Measurements from ENCODE around the gene TAS2R43. TPM values are rescaled to one million over a fixed set of nuclear protein-coding genes. Genes with fewer than 3 reads are reported as not detected.

Gene TAS2R43
- total and polyA plus RNA-seq, 10 of the 15 experiments (the other 5 are each of a cell fraction or from before 2014, with no cell fraction given), result 0.09 to 2.1 (median 0.80) TPM; not detected in 5

GRCh38 chr12:11130999-11131398 is 38.9 kb upstream of the TAS2R43 start:
- H3K27ac ChIP-seq (ENCODE audit: control insufficient read depth, insufficient read depth), result no peak overlapping the region
- in situ Hi-C loops (cut with MboI) (no loop called here), intact Hi-C loops (cut with micrococcal nuclease; ENCODE audit: unreplicated experiment) (no loop called here)
- ATAC-seq (no peak), FAIRE-seq (no peak), DNase-seq (ENCODE audit: low read depth, low spot score) (no peak)
- H3K4me1 ChIP-seq (ENCODE audit: control insufficient read depth, insufficient read depth, low read length), result no peaks in the 10 kb centered on the region
- WGBS (ENCODE audit: insufficient coverage, insufficient replicate concordance, low lambda C conversion rate, missing lambda C conversion rate), result 77% methylated on average over 2 of the region's 2 CpGs
- H3K27me3 ChIP-seq (replicated peaks in 1 of 2; ENCODE audit: control insufficient read depth in 2 of 2, insufficient read depth in 2 of 2, low read length in 1 of 2), result no peaks in the 10 kb centered on the region
- ChIA-PET CTCF (no interaction called here), SMC1A (ENCODE audit: uncharacterized antibody, unreplicated experiment) (no interaction called here), RAD21 (ENCODE audit: unreplicated experiment) (no interaction called here), POLR2A (no interaction called here)
- H3K4me3 ChIP-seq, result no peak overlapping the region
- H3K36me3 ChIP-seq (ENCODE audit: control insufficient read depth in 2 of 2, insufficient read depth in 2 of 2, low read length in 1 of 2), result no peaks in the 10 kb centered on the region; a peak in 1 of 4 replicates
- no peaks in the 10 kb centered on the region for H4K20me1 ChIP-seq (ENCODE audit: control insufficient read depth, insufficient read depth)
- peaks cover 3% of the 10 kb centered on the region; the same call in 1 of the 3 replicates for H3K9me3 ChIP-seq (replicated peaks; ENCODE audit: control insufficient read depth, insufficient read depth, low read length)
- H3K4me2 ChIP-seq (ENCODE audit: control insufficient read depth, insufficient read depth), result no peak overlapping the region
- BruUV-seq (replicated peaks), result no TSS peak
- no peak overlapping the region for H3K9ac ChIP-seq (ENCODE audit: control insufficient read depth, insufficient read depth, low read length)
- H2AFZ ChIP-seq (ENCODE audit: control insufficient read depth, low read depth, low read length), result no peak overlapping the region
- H3K79me2 ChIP-seq (ENCODE audit: control insufficient read depth, insufficient read depth, low read length), result no peaks in the 10 kb centered on the region; the same call in none of the 2 replicates
- TF ChIP-seq ATF7 (IDR thresholded peaks at IDR 0.05; ENCODE audit: low read depth) (no peak), ZZZ3 (IDR thresholded peaks at IDR 0.05; ENCODE audit: control insufficient read depth, insufficient read length, low read depth) (no peak), E2F4 (IDR thresholded peaks at IDR 0.05; ENCODE audit: low read depth, low read length) (no peak), ZNF207 (IDR thresholded peaks at IDR 0.05; ENCODE audit: borderline replicate concordance) (no peak), KAT2A (conservative IDR thresholded peaks at IDR 0.05; ENCODE audit: control insufficient read depth, low read depth, low read length) (no peak), ZNF384 (IDR thresholded peaks at IDR 0.05; ENCODE audit: borderline replicate concordance, low read depth, low read length) (no peak), TARDBP (IDR thresholded peaks at IDR 0.05; ENCODE audit: borderline replicate concordance) (no peak), SREBF1 (IDR thresholded peaks at IDR 0.05; ENCODE audit: low read length) (no peak), MYB (IDR thresholded peaks at IDR 0.05; ENCODE audit: borderline replicate concordance, low read depth, low read length) (no peak), TCF12 (IDR thresholded peaks at IDR 0.05; ENCODE audit: low read depth, low read length) (no peak), BMI1 (IDR thresholded peaks at IDR 0.05; ENCODE audit: borderline replicate concordance) (no peak), HDAC6 (IDR thresholded peaks at IDR 0.05; ENCODE audit: unreplicated experiment) (no peak), MEF2A (IDR thresholded peaks at IDR 0.05; ENCODE audit: insufficient read depth, low read depth, low read length) (no peak), ZBTB11 (CRISPR knock-in tag; IDR thresholded peaks at IDR 0.05) (no peak), RELB (IDR thresholded peaks at IDR 0.05; ENCODE audit: low read depth) (no peak), SMAD1 (IDR thresholded peaks at IDR 0.05; ENCODE audit: low read depth, partially characterized antibody) (no peak), IKZF1 (conservative IDR thresholded peaks at IDR 0.05) (no peak), GATAD2B (conservative IDR thresholded peaks at IDR 0.05; ENCODE audit: low read depth) (no peak), SMAD5 (IDR thresholded peaks at IDR 0.05; ENCODE audit: low read depth) (no peak), POLR2AphosphoS5 (IDR thresholded peaks at IDR 0.05; ENCODE audit: low read length) (no peak)
